Measurements from ENCODE around the gene KCNMA1. TPM values are rescaled to one million over a fixed set of nuclear protein-coding genes. Genes with fewer than 3 reads are reported as not detected.

Gene KCNMA1
- total RNA-seq, 2 donors from 2014 or later: 5.9 to 9.3 TPM

- no peak overlapping the region for H3K27ac ChIP-seq
- DNase-seq (no peak), ATAC-seq (no peak)
- no peaks in the 10 kb centered on the region for H3K36me3 ChIP-seq (replicated peaks in 1 of 2; ENCODE audit: insufficient read depth in 1 of 2, low read depth in 2 of 2)
- TF ChIP-seq CTCF (IDR thresholded peaks at IDR 0.05) (no peak), POLR2A (IDR thresholded peaks at IDR 0.05) (no peak)
- no peak overlapping the region for H3K4me3 ChIP-seq
- no peaks in the 10 kb centered on the region for H3K4me1 ChIP-seq
- intact Hi-C loops (cut with DNase I): no loop called here
- H3K9me3 ChIP-seq: no peaks in the 10 kb centered on the region
- no peaks in the 10 kb centered on the region for H3K27me3 ChIP-seq
- WGBS, 2 donors: 80 to 89% methylated on average over 5 of the region's 5 CpGs
Measured at GRCh38 chr10:76945166-76945565, 692.4 kb downstream of the KCNMA1 start.

- 91 to 97% methylated on average over 7 of the region's 7 CpGs for WGBS, 2 donors
- ATAC-seq: no peak
- H3K4me3 ChIP-seq: no peak overlapping the region
- no peaks in the 10 kb centered on the region for H3K9me3 ChIP-seq
- H3K27me3 ChIP-seq: no peaks in the 10 kb centered on the region
- H3K4me1 ChIP-seq: no peaks in the 10 kb centered on the region
- H3K36me3 ChIP-seq (replicated peaks in 1 of 2; ENCODE audit: insufficient read depth in 1 of 2, low read depth in 2 of 2): no peaks in the 10 kb centered on the region
- intact Hi-C loops (cut with DNase I): no loop called here
- no peak for DNase-seq
- TF ChIP-seq CTCF (IDR thresholded peaks at IDR 0.05): no peak
- no peak for TF ChIP-seq POLR2A (IDR thresholded peaks at IDR 0.05)
- no peak overlapping the region for H3K27ac ChIP-seq
Measured at GRCh38 chr10:76944640-76945039, 693.0 kb downstream of the KCNMA1 start.

- no peaks in the 10 kb centered on the region for H3K4me1 ChIP-seq
- 66 to 72% methylated on average over 7 to 8 of the region's 8 CpGs for WGBS, 2 donors
- no peak for TF ChIP-seq POLR2A (IDR thresholded peaks at IDR 0.05)
- no peak for TF ChIP-seq CTCF (IDR thresholded peaks at IDR 0.05)
- intact Hi-C loops (cut with DNase I): no loop called here
- no peaks in the 10 kb centered on the region for H3K27me3 ChIP-seq
- H3K27ac ChIP-seq: no peak overlapping the region
- ATAC-seq: no peak
- H3K4me3 ChIP-seq: no peak overlapping the region
- no peak for DNase-seq
- no peaks in the 10 kb centered on the region for H3K9me3 ChIP-seq
- no peaks in the 10 kb centered on the region for H3K36me3 ChIP-seq (replicated peaks in 1 of 2; ENCODE audit: insufficient read depth in 1 of 2, low read depth in 2 of 2)
Measured at GRCh38 chr10:76942628-76943416, 694.8 kb downstream of the KCNMA1 start.

GRCh38 chr10:76939933-76940468, 697.6 kb downstream of the KCNMA1 start:
- 50 to 60% methylated on average over 2 of the region's 2 CpGs for WGBS, 2 donors
- Histone ChIP-seq H3K9me3 (no peaks in the 10 kb centered on the region), H3K27ac (no peak overlapping the region)

More at GRCh38 chr10:76939933-76940468, 697.6 kb downstream of the KCNMA1 start:
- H3K36me3 ChIP-seq (replicated peaks in 1 of 2; ENCODE audit: insufficient read depth in 1 of 2, low read depth in 2 of 2): no peaks in the 10 kb centered on the region
- TF ChIP-seq CTCF (IDR thresholded peaks at IDR 0.05) (no peak), POLR2A (IDR thresholded peaks at IDR 0.05) (no peak)
- peaks cover 10% of the 10 kb centered on the region for H3K4me1 ChIP-seq
- H3K27me3 ChIP-seq: no peaks in the 10 kb centered on the region
- DNase-seq: no peak
- H3K4me3 ChIP-seq: no peak overlapping the region
- intact Hi-C loops (cut with DNase I): no loop called here
- ATAC-seq: no peak
